Amniotic stem cell (primary cell): Measurements from ENCODE around the gene DQX1.
"Not testable (repeated sequence)": the region's sequence is repeated elsewhere in the genome, so short reads cannot be mapped to it uniquely, and the experiment has no call there.

Experiments
- DNase-seq: peaks from one replicate; lab custom pipeline; 2025; lab: John Stamatoyannopoulos, UW

DQX1 gene

GRCh38 chr2:74496997-74497776 is 28.8 kb downstream of the DQX1 start:
- DNase-seq: no peak

- no peak for DNase-seq
Measured at GRCh38 chr2:74495440-74495839, 30.6 kb downstream of the DQX1 start.

GRCh38 chr2:74493546-74493945 is 32.5 kb downstream of the DQX1 start:
- no peak for DNase-seq

- no peak for DNase-seq
Measured at GRCh38 chr2:74491648-74492544, 34.1 kb downstream of the DQX1 start.

GRCh38 chr2:74489906-74490305 is 36.1 kb downstream of the DQX1 start:
- DNase-seq: no peak

GRCh38 chr2:74488643-74489481 is 37.2 kb downstream of the DQX1 start:
- DNase-seq: no peak

GRCh38 chr2:74486141-74486540 is 39.9 kb downstream of the DQX1 start:
- no peak for DNase-seq

- not testable (repeated sequence) for DNase-seq
Measured at GRCh38 chr2:74483675-74484164, 42.3 kb downstream of the DQX1 start.

GRCh38 chr2:74482801-74483674 is 43.0 kb downstream of the DQX1 start, which contains the start of the genes CCDC142 and TTC31:
Gene CCDC142 (minus strand): TSS chr2:74482998. CDS start chr2:74482837, 161 bp downstream.
Gene TTC31 (plus strand): TSS chr2:74483081. CDS start chr2:74483096, 15 bp downstream.
- DNase-seq: peak; percentile 94

- no peak for DNase-seq
Measured at GRCh38 chr2:74481961-74482800, 43.9 kb downstream of the DQX1 start.

- no peak for DNase-seq
Measured at GRCh38 chr2:74481431-74481830, 44.6 kb downstream of the DQX1 start.

- no peak for DNase-seq
Measured at GRCh38 chr2:74474899-74475298, 51.1 kb downstream of the DQX1 start.

- DNase-seq: no peak
Measured at GRCh38 chr2:74474481-74474880, 51.5 kb downstream of the DQX1 start.

- no peak for DNase-seq
Measured at GRCh38 chr2:74472945-74473258, 53.1 kb downstream of the DQX1 start.

GRCh38 chr2:74472086-74472944 is 53.7 kb downstream of the DQX1 start, which contains the start of gene MRPL53:
Gene MRPL53 (minus strand): TSS chr2:74472680. CDS start chr2:74472660, 20 bp downstream.
- DNase-seq: peak; percentile 58

- DNase-seq: no peak
Measured at GRCh38 chr2:74471332-74472065, 54.5 kb downstream of the DQX1 start.

- DNase-seq: not testable (repeated sequence)
Measured at GRCh38 chr2:74470742-74471141, 55.3 kb downstream of the DQX1 start.
